Panc1 (cell line): ENCODE measurements around the gene LRSAM1.

ENCODE experiments used
- CTCF ChIP-seq: fragments of 450-650 bp; IDR thresholded peaks from 2 replicates; pipeline ENCODE4 v1.5.1; 2017; ENCODE audit warnings: mild to moderate bottlenecking
- POLR2AphosphoS5 ChIP-seq: IDR thresholded peaks from 2 replicates; pipeline ENCODE4 v1.6.1; 2012; ENCODE audit warnings: mild to moderate bottlenecking, low read depth, low read length, moderate library complexity
- TCF7L2 ChIP-seq: IDR thresholded peaks from 2 replicates; pipeline ENCODE4 v1.6.1; 2011; ENCODE audit warnings: mild to moderate bottlenecking, low read depth, low read length, inconsistent platforms

- no peak for TF ChIP-seq CTCF
- no peak for TF ChIP-seq TCF7L2
- no peak for TF ChIP-seq POLR2AphosphoS5
Measured at GRCh38 chr9:127545196-127546124, 94.2 kb downstream of the LRSAM1 start.
